K562 (cell line): Measurements from ENCODE around the gene MAML3.

Experiments used
- FIP1L1 ChIP-seq: fragments of 200-400 bp; formaldehyde crosslinking; IDR thresholded peaks from 2 replicates; pipeline ENCODE4 v1.6.1; 2018; ENCODE audit warnings: mild to moderate bottlenecking, low read depth, low read length; ENCODE audit not compliant: poor library complexity, severe bottlenecking
- KAT8 ChIP-seq: fragments of 450-650 bp; IDR thresholded peaks from 2 replicates; pipeline ENCODE4 v1.6.1; 2016; ENCODE audit warnings: low read depth, mild to moderate bottlenecking
- NONO ChIP-seq, 2 experiments: fragments of 200-400 bp in 1 of 2; fragments of 450-650 bp in 1 of 2; formaldehyde crosslinking in 1 of 2; IDR thresholded peaks; 2 replicates each; pipeline ENCODE4 v1.6.1; 2017; ENCODE audit warnings: low read depth in 2 of 2, mild to moderate bottlenecking in 2 of 2, moderate library complexity in 2 of 2, low read length in 1 of 2
- SP1 ChIP-seq: sonication (generic); formaldehyde crosslinking; IDR thresholded peaks from 2 replicates; pipeline ENCODE4 v1.8.1; 2022; ENCODE audit warnings: mild to moderate bottlenecking, missing genetic modification reagents
- THAP12 ChIP-seq: fragments of 250-450 bp; sonication (Bioruptor Pico); IDR thresholded peaks from 2 replicates; pipeline ENCODE4 v1.9.0; 2021; ENCODE audit warnings: mild to moderate bottlenecking, inconsistent platforms
- ZFP36 ChIP-seq: fragments of 150-350 bp; IDR thresholded peaks from 2 replicates; pipeline ENCODE4 v1.6.1; 2018; ENCODE audit warnings: low read length, low read depth; ENCODE audit not compliant: partially characterized antibody
- ZNF146 ChIP-seq: IDR thresholded peaks from one replicate; pipeline ENCODE4 v1.6.1; 2018; ENCODE audit warnings: missing compliant biosample characterization; ENCODE audit not compliant: unreplicated experiment
- TF ChIP-seq, protein P1 (sequence below), 3 experiments: IDR thresholded peaks in 2 of 3; conservative IDR thresholded peaks in 1 of 3; 2 replicates each; pipeline ENCODE4 v1.5.1; 2011 to 2012; ENCODE audit warnings: low read length in 3 of 3, mild to moderate bottlenecking in 3 of 3, control low read depth in 2 of 3, improper control_type of control experiment in 1 of 3, inconsistent platforms in 1 of 3, low read depth in 1 of 3, mixed read lengths in 1 of 3, moderate library complexity in 1 of 3; ENCODE audit not compliant: insufficient read depth in 2 of 3

DNA sequence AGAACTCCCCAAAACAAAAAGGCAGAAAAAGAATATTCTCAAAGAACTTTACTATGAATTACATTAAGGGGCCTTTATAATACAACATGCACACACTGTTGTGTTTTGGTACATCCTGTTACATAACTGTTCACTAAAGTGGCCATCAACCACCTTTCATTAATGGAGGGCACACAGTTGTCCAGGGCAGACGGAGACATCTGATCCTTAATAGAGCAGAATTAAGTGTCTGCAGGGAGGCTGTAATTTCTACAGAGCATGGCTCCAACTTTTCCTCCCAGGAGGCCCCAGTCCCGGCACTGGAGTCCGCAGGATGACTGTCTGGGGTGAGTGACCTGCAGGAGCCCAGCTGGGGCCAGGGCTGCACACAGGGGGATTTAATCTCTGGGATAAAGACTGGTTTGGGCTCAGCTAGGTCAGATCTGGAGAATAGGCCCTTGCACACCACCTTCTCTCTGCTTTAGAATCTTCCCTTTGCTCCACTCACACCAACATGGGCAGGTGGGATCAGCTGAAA lies 233.4 kb downstream of the MAML3 start:
- TF ChIP-seq SP1 (CRISPR knock-in tag) (no peak), FIP1L1 (no peak), ZFP36 (no peak), KAT8 (no peak), THAP12 (CRISPR knock-in tag) (no peak), NONO (IDR thresholded peaks at IDR 0.05; ENCODE audit: low read depth in 2 of 2, low read length in 1 of 2) (no peak), ZNF146 (CRISPR knock-in tag) (no peak)
- TF ChIP-seq, protein P1, sequence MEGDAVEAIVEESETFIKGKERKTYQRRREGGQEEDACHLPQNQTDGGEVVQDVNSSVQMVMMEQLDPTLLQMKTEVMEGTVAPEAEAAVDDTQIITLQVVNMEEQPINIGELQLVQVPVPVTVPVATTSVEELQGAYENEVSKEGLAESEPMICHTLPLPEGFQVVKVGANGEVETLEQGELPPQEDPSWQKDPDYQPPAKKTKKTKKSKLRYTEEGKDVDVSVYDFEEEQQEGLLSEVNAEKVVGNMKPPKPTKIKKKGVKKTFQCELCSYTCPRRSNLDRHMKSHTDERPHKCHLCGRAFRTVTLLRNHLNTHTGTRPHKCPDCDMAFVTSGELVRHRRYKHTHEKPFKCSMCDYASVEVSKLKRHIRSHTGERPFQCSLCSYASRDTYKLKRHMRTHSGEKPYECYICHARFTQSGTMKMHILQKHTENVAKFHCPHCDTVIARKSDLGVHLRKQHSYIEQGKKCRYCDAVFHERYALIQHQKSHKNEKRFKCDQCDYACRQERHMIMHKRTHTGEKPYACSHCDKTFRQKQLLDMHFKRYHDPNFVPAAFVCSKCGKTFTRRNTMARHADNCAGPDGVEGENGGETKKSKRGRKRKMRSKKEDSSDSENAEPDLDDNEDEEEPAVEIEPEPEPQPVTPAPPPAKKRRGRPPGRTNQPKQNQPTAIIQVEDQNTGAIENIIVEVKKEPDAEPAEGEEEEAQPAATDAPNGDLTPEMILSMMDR (IDR thresholded peaks at IDR 0.05 in 2 of 3, conservative IDR thresholded peaks at IDR 0.05 in 1 of 3; ENCODE audit: insufficient read depth in 2 of 3, low read depth in 1 of 3, low read length in 3 of 3): no peak
